ENCODE measurements around the gene GALNT12.
A peak's percentile ranks its signal among the peaks of the same experiment; 100 is the strongest.

DNA sequence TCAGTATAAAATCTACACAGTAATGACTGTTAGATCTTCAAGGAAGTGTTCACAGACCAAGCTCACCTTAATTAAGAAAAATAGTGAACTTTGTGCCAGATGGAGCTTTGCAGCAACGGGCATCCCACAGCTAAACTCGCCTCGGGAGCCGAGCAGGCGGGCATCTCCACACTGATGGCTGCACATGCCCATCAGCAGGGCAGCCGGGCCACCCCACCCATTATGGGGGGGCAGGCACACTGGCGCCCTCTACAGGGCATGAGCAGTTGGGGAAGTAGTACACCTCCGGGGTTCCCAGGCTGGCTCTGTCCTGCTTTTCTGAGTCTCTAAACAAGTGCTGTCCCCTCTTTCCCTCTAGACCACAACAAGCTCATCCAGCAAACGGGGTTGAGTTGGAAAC lies 32.7 kb upstream of the GALNT12 start:
- TF ChIP-seq, protein P1, sequence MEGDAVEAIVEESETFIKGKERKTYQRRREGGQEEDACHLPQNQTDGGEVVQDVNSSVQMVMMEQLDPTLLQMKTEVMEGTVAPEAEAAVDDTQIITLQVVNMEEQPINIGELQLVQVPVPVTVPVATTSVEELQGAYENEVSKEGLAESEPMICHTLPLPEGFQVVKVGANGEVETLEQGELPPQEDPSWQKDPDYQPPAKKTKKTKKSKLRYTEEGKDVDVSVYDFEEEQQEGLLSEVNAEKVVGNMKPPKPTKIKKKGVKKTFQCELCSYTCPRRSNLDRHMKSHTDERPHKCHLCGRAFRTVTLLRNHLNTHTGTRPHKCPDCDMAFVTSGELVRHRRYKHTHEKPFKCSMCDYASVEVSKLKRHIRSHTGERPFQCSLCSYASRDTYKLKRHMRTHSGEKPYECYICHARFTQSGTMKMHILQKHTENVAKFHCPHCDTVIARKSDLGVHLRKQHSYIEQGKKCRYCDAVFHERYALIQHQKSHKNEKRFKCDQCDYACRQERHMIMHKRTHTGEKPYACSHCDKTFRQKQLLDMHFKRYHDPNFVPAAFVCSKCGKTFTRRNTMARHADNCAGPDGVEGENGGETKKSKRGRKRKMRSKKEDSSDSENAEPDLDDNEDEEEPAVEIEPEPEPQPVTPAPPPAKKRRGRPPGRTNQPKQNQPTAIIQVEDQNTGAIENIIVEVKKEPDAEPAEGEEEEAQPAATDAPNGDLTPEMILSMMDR (conservative IDR thresholded peaks at IDR 0.05; ENCODE audit: low read depth, low read length): peak; percentile 69
- TF ChIP-seq EZH2 (IDR thresholded peaks at IDR 0.05; ENCODE audit: low read length, unreplicated experiment): no peak
